Right lobe of liver (tissue), 6 donors: ENCODE measurements around the gene FAR2. TPM values are rescaled to one million over a fixed set of nuclear protein-coding genes. Genes with fewer than 3 reads are reported as not detected.
"Not testable (repeated sequence)": the region's sequence is repeated elsewhere in the genome, so short reads cannot be mapped to it uniquely, and the experiment has no call there.

Experiments used
- ATAC-seq, 4 donors: fragments of 200-7000 bp; cut with Tn5 transposase; one replicate each; pipeline ENCODE4 v1.9.1; 2020; ENCODE audit warnings: mild to moderate bottlenecking in 4 of 4, moderate library complexity in 4 of 4
- DNase-seq, 3 donors: peaks; one replicate each; pipeline ENCODE4 v3.0.0-alpha.2; 2020
- H3K27ac ChIP-seq, 3 donors: fragments of 200-600 bp; one replicate each; pipeline ENCODE4 v1.8.0; 2022
- H3K27me3 ChIP-seq, 2 donors: fragments of 200-600 bp; one replicate each; pipeline ENCODE4 v1.8.0; 2022
- H3K36me3 ChIP-seq, 4 donors: fragments of 200-600 bp; sonication (generic) in 1 of 4; one replicate each; pipeline versions ENCODE4 v1.5.1 to v1.8.0; 2017 to 2022; ENCODE audit warnings: control low read depth in 1 of 4
- H3K4me1 ChIP-seq, 4 donors: fragments of 200-600 bp; sonication (generic) in 1 of 4; one replicate each; pipeline versions ENCODE4 v1.5.1 to v1.8.0; 2017 to 2022; ENCODE audit warnings: control low read depth in 1 of 4
- H3K4me3 ChIP-seq, 3 donors: fragments of 200-600 bp; one replicate each; pipeline ENCODE4 v1.8.0; 2022
- H3K9me3 ChIP-seq, 4 donors: fragments of 200-600 bp; sonication (generic) in 1 of 4; one replicate each; pipeline versions ENCODE4 v1.5.1 to v1.8.0; 2017 to 2022; ENCODE audit warnings: control low read depth in 1 of 4
- POLR2A ChIP-seq: fragments of 450-650 bp; IDR thresholded peaks from one replicate; pipeline ENCODE4 v1.6.1; 2017; ENCODE audit warnings: antibody characterized with exemption, mild to moderate bottlenecking
- WGBS: methylation state at CpG from one replicate; pipeline ENCODE4 v1.1.6; 2018; ENCODE audit warnings: low coverage, low lambda C conversion rate; ENCODE audit not compliant: insufficient coverage; ENCODE audit errors: missing lambda C conversion rate; 5-methylcytosine and 5-hydroxymethylcytosine counted together
- intact Hi-C, 2 donors: fragments of 100-400 bp; cut with DNase I; formaldehyde crosslinking; loops; one replicate each; pipeline versions ENCODE4 v1.11.2 to v1.14.1; 2022
- total RNA-seq, 6 experiments: library from RNA; depleted of rRNA in 2 of 6; stranded (reverse); fragments of >200 nt in 2 of 6; fragmentation: NEBNext Ultra II Directional in 3 of 6; extraction: Animal tissue kit (Norgen Biotek cat#: 25700) in 3 of 6; gene quantifications; one replicate each; pipeline versions ENCODE4 v1.1.0 to v1.2.4, GENCODE V29; 2016 to 2023
- TF ChIP-seq, protein P1 (sequence below), 4 donors: fragments of 200-600 bp in 3 of 4; fragments of 450-650 bp in 1 of 4; IDR thresholded peaks; one replicate each; pipeline versions ENCODE4 v1.5.1 to v1.8.0; 2016 to 2022; ENCODE audit warnings: antibody characterized with exemption in 4 of 4, mild to moderate bottlenecking in 2 of 4
- donor health status: DM: no; HTN: yes; CAD: no.
- donor health status: DM: no; HTN: no; CAD: no.
- donor health status: DM: no; HTN: no; CAD: no.
- donor health status: DM: no; HTN: yes; CAD: no.
- donor health status: DM: no; HTN: yes; CAD: no.

Gene FAR2
- total RNA-seq, 6 experiments from 2014 or later: 0.87 to 3.4 (median 1.9) TPM

DNA sequence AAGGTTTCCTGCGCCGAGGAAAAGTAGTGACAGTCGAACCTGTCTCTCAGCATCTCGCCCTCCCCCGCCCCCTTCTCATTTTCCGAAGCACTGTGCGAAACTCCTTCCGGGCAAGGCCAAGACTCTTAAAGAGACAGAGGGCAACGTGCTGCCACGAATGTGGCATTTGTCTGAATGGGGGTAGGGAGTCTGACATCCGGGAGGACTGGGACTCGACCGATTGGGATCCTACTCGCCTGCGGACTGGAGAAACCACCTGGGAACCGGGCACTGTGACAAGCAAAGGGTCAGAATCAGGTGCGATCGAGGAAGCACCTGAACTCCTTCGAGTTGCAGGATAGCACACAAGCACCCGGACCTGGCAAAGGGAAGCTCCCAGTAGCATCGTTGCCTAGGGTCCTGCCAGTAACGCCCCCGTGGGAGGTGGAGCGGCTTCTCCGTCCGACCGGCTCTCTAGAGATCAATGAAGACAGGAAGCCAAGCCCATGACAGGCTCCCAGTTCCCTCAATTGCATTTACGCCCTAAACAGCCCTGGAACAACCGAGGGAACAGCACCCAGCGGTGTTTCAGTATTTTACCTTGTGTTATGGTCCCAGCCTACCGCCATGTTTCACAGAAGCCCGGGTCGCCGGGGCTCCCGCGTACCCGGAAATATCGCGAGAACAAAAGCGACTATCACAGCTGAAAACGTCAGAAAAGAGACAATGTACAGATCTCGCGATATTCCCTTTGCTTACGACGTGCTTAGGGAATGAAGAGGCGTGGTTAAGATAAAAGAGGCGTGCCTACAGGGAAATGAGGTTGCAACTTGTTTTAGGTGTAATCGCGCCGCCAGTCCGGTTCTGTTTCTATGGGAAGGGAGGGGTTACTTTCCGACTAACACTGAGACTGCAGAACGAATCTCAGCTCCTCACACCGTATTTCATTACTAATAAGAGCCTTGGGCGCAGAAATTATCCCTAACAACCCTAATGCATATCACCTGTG lies 231.8 kb downstream of the FAR2 start, which contains the start of gene ERGIC2:
Gene ERGIC2 (minus strand): TSS at position 637 of the 988 bp plus-strand sequence. CDS start 9,539 bp downstream, outside the sequence.
- no peaks in the 10 kb centered on the region for H3K9me3 ChIP-seq
- DNase-seq (peak; percentile 84 to 90 (median 88)), ATAC-seq (peak; percentile 98 to 99 (median 98))
- TF ChIP-seq, protein P1, sequence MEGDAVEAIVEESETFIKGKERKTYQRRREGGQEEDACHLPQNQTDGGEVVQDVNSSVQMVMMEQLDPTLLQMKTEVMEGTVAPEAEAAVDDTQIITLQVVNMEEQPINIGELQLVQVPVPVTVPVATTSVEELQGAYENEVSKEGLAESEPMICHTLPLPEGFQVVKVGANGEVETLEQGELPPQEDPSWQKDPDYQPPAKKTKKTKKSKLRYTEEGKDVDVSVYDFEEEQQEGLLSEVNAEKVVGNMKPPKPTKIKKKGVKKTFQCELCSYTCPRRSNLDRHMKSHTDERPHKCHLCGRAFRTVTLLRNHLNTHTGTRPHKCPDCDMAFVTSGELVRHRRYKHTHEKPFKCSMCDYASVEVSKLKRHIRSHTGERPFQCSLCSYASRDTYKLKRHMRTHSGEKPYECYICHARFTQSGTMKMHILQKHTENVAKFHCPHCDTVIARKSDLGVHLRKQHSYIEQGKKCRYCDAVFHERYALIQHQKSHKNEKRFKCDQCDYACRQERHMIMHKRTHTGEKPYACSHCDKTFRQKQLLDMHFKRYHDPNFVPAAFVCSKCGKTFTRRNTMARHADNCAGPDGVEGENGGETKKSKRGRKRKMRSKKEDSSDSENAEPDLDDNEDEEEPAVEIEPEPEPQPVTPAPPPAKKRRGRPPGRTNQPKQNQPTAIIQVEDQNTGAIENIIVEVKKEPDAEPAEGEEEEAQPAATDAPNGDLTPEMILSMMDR (IDR thresholded peaks at IDR 0.05): no peak
- peak; percentile 81 for TF ChIP-seq POLR2A
- H3K36me3 ChIP-seq: no peaks in the 10 kb centered on the region
- H3K4me1 ChIP-seq: peaks cover 0 to 9% (median 0%) of the 10 kb centered on the region in 4 donors
- peak within 1 kb of the TSS; percentile 69 to 89 (median 69) for H3K4me3 ChIP-seq
- H3K27me3 ChIP-seq: no peaks in the 10 kb centered on the region
- intact Hi-C loops: no loop called here
- 1% methylated on average over 50 of the region's 55 CpGs for WGBS
- H3K27ac ChIP-seq: peak within 1 kb of the TSS; percentile 72 to 84 (median 77)

DNA sequence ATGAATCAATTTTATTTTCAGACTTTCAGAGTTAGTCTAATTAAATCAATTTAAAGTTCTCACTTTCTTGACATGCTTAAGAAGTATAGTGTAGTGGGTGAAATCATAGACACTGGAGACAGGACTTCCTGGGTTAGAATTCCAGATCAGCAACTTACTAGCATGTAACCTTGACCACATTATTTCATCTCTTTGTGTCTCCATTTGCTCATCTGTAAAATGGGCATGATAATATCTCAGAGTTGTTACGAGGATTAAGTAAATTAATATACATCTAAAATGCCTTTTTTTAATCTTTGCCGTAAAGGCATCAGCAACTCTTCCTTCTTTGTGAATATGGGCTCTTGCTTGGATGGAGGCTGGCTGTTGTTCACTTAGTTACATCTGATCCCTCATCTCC lies 233.2 kb downstream of the FAR2 start:
- no peaks in the 10 kb centered on the region for H3K36me3 ChIP-seq
- ATAC-seq (no peak), DNase-seq (no peak)
- H3K4me3 ChIP-seq: no peak overlapping the region
- no peak overlapping the region for H3K27ac ChIP-seq
- H3K9me3 ChIP-seq: no peaks in the 10 kb centered on the region
- TF ChIP-seq, protein P1 (IDR thresholded peaks at IDR 0.05): no peak
- TF ChIP-seq POLR2A: no peak
- 93% methylated on average over 2 of the region's 2 CpGs for WGBS
- peaks cover 0 to 9% (median 0%) of the 10 kb centered on the region in 4 donors for H3K4me1 ChIP-seq
- no peaks in the 10 kb centered on the region for H3K27me3 ChIP-seq
- intact Hi-C loops: no loop called here

DNA sequence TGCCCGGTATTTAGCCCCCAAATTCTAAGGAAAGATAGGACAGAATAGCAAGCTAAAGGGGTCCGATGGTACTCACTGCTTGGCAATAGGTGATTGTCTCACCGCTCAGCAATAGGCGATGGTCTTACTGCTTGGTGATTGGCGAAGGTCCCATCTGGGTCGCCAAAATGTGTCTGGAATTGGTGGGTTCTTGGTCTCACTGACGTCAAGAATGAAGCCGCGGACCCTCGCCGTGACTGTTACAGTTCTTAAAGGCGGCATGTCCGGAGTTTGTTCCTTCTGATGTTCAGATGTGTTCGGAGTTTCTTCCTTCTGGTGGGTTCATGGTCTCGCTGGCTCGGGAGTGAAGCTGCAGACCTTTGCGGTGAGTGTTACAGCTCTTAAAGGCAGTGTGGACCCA lies 236.1 kb downstream of the FAR2 start:
- DNase-seq, H3K4me3 ChIP-seq, intact Hi-C loops, H3K9me3 ChIP-seq, ATAC-seq, H3K27me3 ChIP-seq, H3K4me1 ChIP-seq, H3K27ac ChIP-seq, H3K36me3 ChIP-seq: not testable (repeated sequence)
- WGBS: 79% methylated on average over 6 of the region's 17 CpGs

Other genes with a start within 250 kb of the FAR2 start
- 10 to 100 TPM; 27.8 to 54.1 (median 38.6) TPM for gene ERGIC2, start 231.9 kb downstream of the FAR2 start, total RNA-seq